Activated CD4-positive, alpha-beta T cell treated with anti-CD3 and anti-CD28 coated beads, Interleukin-2, amount 50 U/mL, for 16 hours (primary cell): ENCODE measurements around the gene HIRA.
"Not testable (repeated sequence)": the region's sequence is repeated elsewhere in the genome, so short reads cannot be mapped to it uniquely, and the experiment has no call there.

Source experiments
- DNase-seq: peaks from one replicate; pipeline ENCODE4 v3.0.0-alpha.2; 2020

HIRA gene

GRCh38 chr22:19461506-19461905, 30.0 kb upstream of the HIRA start:
- no peak for DNase-seq

- DNase-seq: no peak
Measured at GRCh38 chr22:19460036-19460435, 28.5 kb upstream of the HIRA start.

- DNase-seq: no peak
Measured at GRCh38 chr22:19457828-19458428, 26.4 kb upstream of the HIRA start.

GRCh38 chr22:19456541-19456940, 25.0 kb upstream of the HIRA start:
- DNase-seq: no peak

- DNase-seq: no peak
Measured at GRCh38 chr22:19455585-19456370, 24.2 kb upstream of the HIRA start.

GRCh38 chr22:19455033-19455432, 23.5 kb upstream of the HIRA start:
- no peak for DNase-seq

GRCh38 chr22:19454156-19454555, 22.6 kb upstream of the HIRA start:
- no peak for DNase-seq

GRCh38 chr22:19453718-19454117, 22.2 kb upstream of the HIRA start:
- no peak for DNase-seq

GRCh38 chr22:19451570-19451969, 20.0 kb upstream of the HIRA start:
- no peak for DNase-seq

- no peak for DNase-seq
Measured at GRCh38 chr22:19450363-19451175, 19.0 kb upstream of the HIRA start.

- DNase-seq: no peak
Measured at GRCh38 chr22:19449422-19449767, 17.9 kb upstream of the HIRA start.

- peak; percentile 84 for DNase-seq
Measured at GRCh38 chr22:19448739-19449421, 17.3 kb upstream of the HIRA start.

GRCh38 chr22:19448076-19448607, 16.6 kb upstream of the HIRA start:
- peak; percentile 41 for DNase-seq

GRCh38 chr22:19447330-19448075, 16.0 kb upstream of the HIRA start, which contains the start of gene C22orf39:
TSS of gene C22orf39 (minus strand) at chr22:19447711. CDS start at chr22:19447688, 23 bp downstream.
- DNase-seq: peak; percentile 95

- no peak for DNase-seq
Measured at GRCh38 chr22:19446603-19447329, 15.2 kb upstream of the HIRA start.

GRCh38 chr22:19445279-19445982, 13.9 kb upstream of the HIRA start:
- not testable (repeated sequence) for DNase-seq

GRCh38 chr22:19443544-19444211, 12.1 kb upstream of the HIRA start:
- no peak for DNase-seq

- DNase-seq: no peak
Measured at GRCh38 chr22:19442166-19442565, 10.6 kb upstream of the HIRA start.

GRCh38 chr22:19440411-19441195, 9.1 kb upstream of the HIRA start:
- DNase-seq: no peak
